Measurements from ENCODE around the gene SARM1. TPM values are rescaled to one million over a fixed set of nuclear protein-coding genes. Genes with fewer than 3 reads are reported as not detected.

Gene SARM1
- total and polyA plus RNA-seq, 2 of the 13 experiments (the other 11 are each of a cell fraction or from before 2014, with no cell fraction given), result 0.73 to 0.86 TPM

DNA sequence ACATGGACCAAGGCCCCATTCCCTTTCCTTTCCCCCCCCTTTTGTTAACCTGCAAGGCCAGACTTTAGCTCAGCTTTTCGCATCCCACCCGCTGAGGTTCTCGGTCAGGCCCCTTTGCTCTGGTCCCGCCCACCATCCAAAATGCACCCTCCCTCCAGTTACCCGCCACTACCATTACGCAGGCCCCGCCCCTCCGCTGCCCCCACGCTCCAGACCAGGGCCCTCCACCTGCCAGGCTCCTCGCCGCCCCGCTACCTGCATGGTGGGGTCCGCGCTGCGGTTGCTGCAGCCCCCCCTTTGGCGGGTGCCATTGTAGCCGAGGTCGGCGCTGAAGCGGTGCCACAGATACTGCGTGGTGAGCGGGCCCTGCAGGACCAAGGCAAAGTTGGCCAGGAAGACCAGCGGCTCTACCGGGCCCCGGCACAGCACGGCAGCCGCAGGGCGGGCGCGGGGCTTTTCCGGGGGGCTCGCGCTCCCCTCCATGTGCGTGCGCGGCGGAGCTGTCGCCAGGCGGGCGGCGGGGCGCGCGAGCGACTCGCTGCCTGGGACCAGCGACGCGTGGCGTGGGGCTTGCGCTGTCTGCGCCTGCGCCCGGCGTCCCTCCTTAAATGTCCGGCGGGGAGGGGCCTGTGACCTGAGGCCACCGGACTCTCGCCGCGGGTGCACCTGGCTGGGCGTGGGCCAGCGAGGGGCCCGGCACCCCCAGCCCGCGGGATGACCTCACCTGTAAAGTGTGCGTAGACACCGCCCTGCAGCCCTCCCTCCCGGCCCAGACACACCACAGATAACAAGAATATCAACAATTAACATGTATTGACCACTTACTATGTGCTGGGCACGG lies 34.4 kb downstream of the SARM1 start, which contains the start of gene SLC46A1 (continued):
- TF ChIP-seq HNF4G (IDR thresholded peaks at IDR 0.05; ENCODE audit: borderline replicate concordance, low read depth, low read length) (no peak), HNF4G (CRISPR knock-in tag; IDR thresholded peaks at IDR 0.05; ENCODE audit: borderline replicate concordance, low read depth) (peak; percentile 46; the same call in 1 of the 2 replicates), ARHGAP35 (CRISPR knock-in tag; IDR thresholded peaks at IDR 0.05; ENCODE audit: borderline replicate concordance) (peak; percentile 72; the same call in 1 of the 2 replicates), ZNF678 (CRISPR knock-in tag; IDR thresholded peaks at IDR 0.05) (0 out of 2 replicates have a peak, but pooled peaks have one; percentile 72), ARNTL (CRISPR knock-in tag; IDR thresholded peaks at IDR 0.05) (0 out of 2 replicates have a peak, but pooled peaks have one; percentile 17), ATF7 (IDR thresholded peaks at IDR 0.05) (no peak), ATF7 (CRISPR knock-in tag; IDR thresholded peaks at IDR 0.05) (peak; percentile 29; the same call in 1 of the 2 replicates), TRIM24 (CRISPR knock-in tag; IDR thresholded peaks at IDR 0.05) (no peak), SUZ12 (IDR thresholded peaks at IDR 0.05; ENCODE audit: low read depth, low read length) (no peak), JARID2 (CRISPR knock-in tag; IDR thresholded peaks at IDR 0.05; ENCODE audit: insufficient replicate concordance) (no peak), STAT5B (CRISPR knock-in tag; IDR thresholded peaks at IDR 0.05) (no peak), ZNF720 (CRISPR knock-in tag; IDR thresholded peaks at IDR 0.05) (no peak), ZNF335 (CRISPR knock-in tag; IDR thresholded peaks at IDR 0.05) (no peak), JUNB (CRISPR knock-in tag; IDR thresholded peaks at IDR 0.05; ENCODE audit: borderline replicate concordance) (no peak), ZNF558 (CRISPR knock-in tag; IDR thresholded peaks at IDR 0.05; ENCODE audit: borderline replicate concordance) (peak; percentile 66; the same call in 1 of the 2 replicates), ZNF225 (CRISPR knock-in tag; IDR thresholded peaks at IDR 0.05) (peak; percentile 83; the same call in 1 of the 2 replicates)
- TF ChIP-seq, protein P1, sequence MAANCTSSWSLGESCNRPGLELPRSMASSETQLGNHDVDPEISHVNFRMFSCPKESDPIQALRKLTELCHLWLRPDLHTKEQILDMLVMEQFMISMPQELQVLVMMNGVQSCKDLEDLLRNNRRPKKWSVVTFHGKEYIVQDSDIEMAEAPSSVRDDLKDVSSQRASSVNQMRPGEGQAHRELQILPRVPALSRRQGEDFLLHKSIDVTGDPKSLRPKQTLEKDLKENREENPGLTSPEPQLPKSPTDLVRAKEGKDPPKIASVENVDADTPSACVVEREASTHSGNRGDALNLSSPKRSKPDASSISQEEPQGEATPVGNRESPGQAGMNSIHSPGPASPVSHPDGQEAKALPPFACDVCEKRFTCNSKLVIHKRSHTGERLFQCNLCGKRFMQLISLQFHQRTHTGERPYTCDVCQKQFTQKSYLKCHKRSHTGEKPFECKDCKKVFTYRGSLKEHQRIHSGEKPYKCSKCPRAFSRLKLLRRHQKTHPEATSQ (CRISPR knock-in tag; IDR thresholded peaks at IDR 0.05; ENCODE audit: borderline replicate concordance), result no peak
- TF ChIP-seq, protein P2, sequence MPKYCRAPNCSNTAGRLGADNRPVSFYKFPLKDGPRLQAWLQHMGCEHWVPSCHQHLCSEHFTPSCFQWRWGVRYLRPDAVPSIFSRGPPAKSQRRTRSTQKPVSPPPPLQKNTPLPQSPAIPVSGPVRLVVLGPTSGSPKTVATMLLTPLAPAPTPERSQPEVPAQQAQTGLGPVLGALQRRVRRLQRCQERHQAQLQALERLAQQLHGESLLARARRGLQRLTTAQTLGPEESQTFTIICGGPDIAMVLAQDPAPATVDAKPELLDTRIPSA (CRISPR knock-in tag; IDR thresholded peaks at IDR 0.05; ENCODE audit: borderline replicate concordance), result no peak
- TF ChIP-seq, protein P3, sequence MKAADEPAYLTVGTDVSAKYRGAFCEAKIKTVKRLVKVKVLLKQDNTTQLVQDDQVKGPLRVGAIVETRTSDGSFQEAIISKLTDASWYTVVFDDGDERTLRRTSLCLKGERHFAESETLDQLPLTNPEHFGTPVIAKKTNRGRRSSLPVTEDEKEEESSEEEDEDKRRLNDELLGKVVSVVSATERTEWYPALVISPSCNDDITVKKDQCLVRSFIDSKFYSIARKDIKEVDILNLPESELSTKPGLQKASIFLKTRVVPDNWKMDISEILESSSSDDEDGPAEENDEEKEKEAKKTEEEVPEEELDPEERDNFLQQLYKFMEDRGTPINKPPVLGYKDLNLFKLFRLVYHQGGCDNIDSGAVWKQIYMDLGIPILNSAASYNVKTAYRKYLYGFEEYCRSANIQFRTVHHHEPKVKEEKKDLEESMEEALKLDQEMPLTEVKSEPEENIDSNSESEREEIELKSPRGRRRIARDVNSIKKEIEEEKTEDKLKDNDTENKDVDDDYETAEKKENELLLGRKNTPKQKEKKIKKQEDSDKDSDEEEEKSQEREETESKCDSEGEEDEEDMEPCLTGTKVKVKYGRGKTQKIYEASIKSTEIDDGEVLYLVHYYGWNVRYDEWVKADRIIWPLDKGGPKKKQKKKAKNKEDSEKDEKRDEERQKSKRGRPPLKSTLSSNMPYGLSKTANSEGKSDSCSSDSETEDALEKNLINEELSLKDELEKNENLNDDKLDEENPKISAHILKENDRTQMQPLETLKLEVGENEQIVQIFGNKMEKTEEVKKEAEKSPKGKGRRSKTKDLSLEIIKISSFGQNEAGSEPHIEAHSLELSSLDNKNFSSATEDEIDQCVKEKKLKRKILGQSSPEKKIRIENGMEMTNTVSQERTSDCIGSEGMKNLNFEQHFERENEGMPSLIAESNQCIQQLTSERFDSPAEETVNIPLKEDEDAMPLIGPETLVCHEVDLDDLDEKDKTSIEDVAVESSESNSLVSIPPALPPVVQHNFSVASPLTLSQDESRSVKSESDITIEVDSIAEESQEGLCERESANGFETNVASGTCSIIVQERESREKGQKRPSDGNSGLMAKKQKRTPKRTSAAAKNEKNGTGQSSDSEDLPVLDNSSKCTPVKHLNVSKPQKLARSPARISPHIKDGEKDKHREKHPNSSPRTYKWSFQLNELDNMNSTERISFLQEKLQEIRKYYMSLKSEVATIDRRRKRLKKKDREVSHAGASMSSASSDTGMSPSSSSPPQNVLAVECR (CRISPR knock-in tag; IDR thresholded peaks at IDR 0.05; ENCODE audit: borderline replicate concordance), result peak; percentile 54; the same call in 1 of the 2 replicates
- TF ChIP-seq, protein P4, sequence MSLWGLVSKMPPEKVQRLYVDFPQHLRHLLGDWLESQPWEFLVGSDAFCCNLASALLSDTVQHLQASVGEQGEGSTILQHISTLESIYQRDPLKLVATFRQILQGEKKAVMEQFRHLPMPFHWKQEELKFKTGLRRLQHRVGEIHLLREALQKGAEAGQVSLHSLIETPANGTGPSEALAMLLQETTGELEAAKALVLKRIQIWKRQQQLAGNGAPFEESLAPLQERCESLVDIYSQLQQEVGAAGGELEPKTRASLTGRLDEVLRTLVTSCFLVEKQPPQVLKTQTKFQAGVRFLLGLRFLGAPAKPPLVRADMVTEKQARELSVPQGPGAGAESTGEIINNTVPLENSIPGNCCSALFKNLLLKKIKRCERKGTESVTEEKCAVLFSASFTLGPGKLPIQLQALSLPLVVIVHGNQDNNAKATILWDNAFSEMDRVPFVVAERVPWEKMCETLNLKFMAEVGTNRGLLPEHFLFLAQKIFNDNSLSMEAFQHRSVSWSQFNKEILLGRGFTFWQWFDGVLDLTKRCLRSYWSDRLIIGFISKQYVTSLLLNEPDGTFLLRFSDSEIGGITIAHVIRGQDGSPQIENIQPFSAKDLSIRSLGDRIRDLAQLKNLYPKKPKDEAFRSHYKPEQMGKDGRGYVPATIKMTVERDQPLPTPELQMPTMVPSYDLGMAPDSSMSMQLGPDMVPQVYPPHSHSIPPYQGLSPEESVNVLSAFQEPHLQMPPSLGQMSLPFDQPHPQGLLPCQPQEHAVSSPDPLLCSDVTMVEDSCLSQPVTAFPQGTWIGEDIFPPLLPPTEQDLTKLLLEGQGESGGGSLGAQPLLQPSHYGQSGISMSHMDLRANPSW (CRISPR knock-in tag; IDR thresholded peaks at IDR 0.05; ENCODE audit: borderline replicate concordance), result no peak
